H1 (cell line): Measurements from ENCODE around the gene SMARCA2. TPM values are rescaled to one million over a fixed set of nuclear protein-coding genes. Genes with fewer than 3 reads are reported as not detected.

Experiments
- CTCF ChIA-PET: fragments of 300-600 bp; sonication (Branson Sonifier 250); formaldehyde crosslinking; loops from one replicate; lab custom pipeline; 2021; ENCODE audit not compliant: partially characterized antibody; lab: Charles Lee
- POLR2A ChIA-PET: fragments of 300-600 bp; sonication (Branson Sonifier 250); formaldehyde crosslinking; loops from one replicate; lab custom pipeline; 2021; ENCODE audit warnings: inconsistent platforms; ENCODE audit not compliant: partially characterized antibody; lab: Charles Lee
- DNase-seq, 2 experiments: peaks; one replicate each; pipeline versions ENCODE4 v3.0.0 to v3.0.0-alpha.2; 2010 to 2022; ENCODE audit warnings: low spot score in 2 of 2, low read depth in 1 of 2, mixed read lengths in 1 of 2
- FAIRE-seq: peaks from 2 replicates; lab custom pipeline; 2011; peaks lifted over from hg19 to GRCh38; lab: Jason Lieb, UNC
- H2AFZ ChIP-seq: 2 replicates; pipeline ENCODE4 v1.8.1; 2012; ENCODE audit warnings: low read length, inconsistent platforms
- H2AK5ac ChIP-seq: 2 replicates; pipeline ENCODE4 v1.6.1; 2013; ENCODE audit warnings: low read depth, low read length
- H2BK120ac ChIP-seq: replicated peaks from 2 replicates; pipeline ENCODE3; 2013; ENCODE audit warnings: low read depth, low read length, inconsistent platforms
- H2BK12ac ChIP-seq: 2 replicates; pipeline ENCODE4 v1.6.1; 2013; ENCODE audit warnings: low read depth, low read length
- H2BK15ac ChIP-seq: 2 replicates; pipeline ENCODE4 v1.6.1; 2013; ENCODE audit warnings: low read length
- H2BK20ac ChIP-seq: 2 replicates; pipeline ENCODE4 v1.6.1; 2013; ENCODE audit warnings: low read length
- H2BK5ac ChIP-seq: 2 replicates; pipeline ENCODE4 v1.6.1; 2013; ENCODE audit warnings: low read depth, low read length
- H3K14ac ChIP-seq: 2 replicates; pipeline ENCODE4 v1.6.1; 2013; ENCODE audit warnings: inconsistent platforms; ENCODE audit not compliant: insufficient read length
- H3K18ac ChIP-seq: 2 replicates; pipeline ENCODE4 v1.6.1; 2013; ENCODE audit warnings: low read length; ENCODE audit errors: extremely low read depth
- H3K23ac ChIP-seq: 2 replicates; pipeline ENCODE4 v1.6.1; 2013; ENCODE audit warnings: inconsistent platforms; ENCODE audit not compliant: insufficient read length
- H3K23me2 ChIP-seq: 2 replicates; pipeline ENCODE4 v1.6.1; 2013; ENCODE audit warnings: low read depth, low read length
- H3K27ac ChIP-seq: 2 replicates; pipeline ENCODE4 v1.6.1; 2011; ENCODE audit warnings: low read depth, low read length, inconsistent platforms
- H3K27me3 ChIP-seq, 4 experiments: replicated peaks in 1 of 4; 1 replicate in 1 of 4; 2 replicates in 3 of 4; pipeline versions ENCODE4 v1.6.1 to v1.8.1; 2011 to 2013; ENCODE audit warnings: low read length in 3 of 4, mild to moderate bottlenecking in 3 of 4, inconsistent platforms in 2 of 4, mixed read lengths in 2 of 4, moderate library complexity in 1 of 4; ENCODE audit not compliant: control insufficient read depth in 3 of 4, insufficient read depth in 3 of 4; ENCODE audit errors: extremely low read depth in 1 of 4
- H3K36me3 ChIP-seq, 4 experiments: 2 replicates each; pipeline versions ENCODE4 v1.6.1 to v1.8.1; 2011 to 2013; ENCODE audit warnings: mild to moderate bottlenecking in 4 of 4, low read length in 3 of 4, moderate library complexity in 2 of 4, control low read depth in 1 of 4, inconsistent platforms in 1 of 4; ENCODE audit not compliant: insufficient read depth in 4 of 4, control insufficient read depth in 2 of 4
- H3K4ac ChIP-seq: replicated peaks from 2 replicates; pipeline ENCODE3; 2013; ENCODE audit warnings: low read length, low read depth, mixed read lengths, inconsistent platforms; ENCODE audit not compliant: insufficient read length
- H3K4me1 ChIP-seq, 4 experiments: replicated peaks in 1 of 4; 1 replicate in 1 of 4; 2 replicates in 3 of 4; pipeline versions ENCODE4 v1.6.1 to v1.8.1; 2011 to 2013; ENCODE audit warnings: low read length in 3 of 4, inconsistent platforms in 2 of 4, mixed read lengths in 1 of 4; ENCODE audit not compliant: insufficient read depth in 4 of 4, control insufficient read depth in 3 of 4
- H3K4me2 ChIP-seq, 2 experiments: 2 replicates each; pipeline versions ENCODE4 v1.6.1 to v1.8.1; 2011 to 2013; ENCODE audit warnings: low read depth in 2 of 2, low read length in 2 of 2, control low read depth in 1 of 2, inconsistent platforms in 1 of 2, mild to moderate bottlenecking in 1 of 2; ENCODE audit not compliant: insufficient read depth in 1 of 2
- H3K4me3 ChIP-seq, 4 experiments: fragments of 200-600, 300-600 bp in 1 of 4; sonication (generic), shearing (Covaris generic), sonication (Bioruptor Twin) in 1 of 4; 2 replicates each; pipeline versions ENCODE4 v1.5.1 to v1.8.1; 2011 to 2016; ENCODE audit warnings: low read length in 4 of 4, low read depth in 3 of 4, control low read depth in 2 of 4, inconsistent platforms in 2 of 4, mild to moderate bottlenecking in 2 of 4, mixed read lengths in 1 of 4, moderate library complexity in 1 of 4; ENCODE audit not compliant: insufficient read depth in 2 of 4; ENCODE audit errors: extremely low read depth in 1 of 4
- H3K56ac ChIP-seq: replicated peaks from 2 replicates; pipeline ENCODE3; 2013; ENCODE audit warnings: low read depth, mild to moderate bottlenecking, mixed read lengths, low read length, inconsistent platforms; ENCODE audit not compliant: insufficient read length
- H3K79me1 ChIP-seq: 2 replicates; pipeline ENCODE4 v1.6.1; 2013; ENCODE audit warnings: low read depth, low read length, control low read depth
- H3K79me2 ChIP-seq, 2 experiments: 2 replicates each; pipeline versions ENCODE4 v1.6.1 to v1.8.1; 2012 to 2013; ENCODE audit warnings: low read length in 2 of 2, mild to moderate bottlenecking in 2 of 2, inconsistent platforms in 1 of 2; ENCODE audit not compliant: insufficient read depth in 2 of 2, control insufficient read depth in 1 of 2
- H3K9ac ChIP-seq, 4 experiments: replicated peaks in 1 of 4; 1 replicate in 1 of 4; 2 replicates in 3 of 4; pipeline versions ENCODE4 v1.6.1 to v1.8.1; 2011 to 2013; ENCODE audit warnings: low read depth in 3 of 4, low read length in 3 of 4, control low read depth in 2 of 4, mild to moderate bottlenecking in 2 of 4, moderate library complexity in 2 of 4, inconsistent platforms in 1 of 4; ENCODE audit errors: extremely low read depth in 1 of 4
- H3K9me3 ChIP-seq, 2 experiments: 2 replicates each; pipeline versions ENCODE4 v1.6.1 to v1.8.1; 2012 to 2013; ENCODE audit warnings: mild to moderate bottlenecking in 2 of 2, moderate library complexity in 2 of 2, control low read depth in 1 of 2, inconsistent platforms in 1 of 2, low read depth in 1 of 2, low read length in 1 of 2, mixed read lengths in 1 of 2; ENCODE audit not compliant: insufficient read depth in 2 of 2
- H4K20me1 ChIP-seq, 2 experiments: replicated peaks in 1 of 2; 2 replicates each; pipeline versions ENCODE3 to v1.8.1; 2011 to 2013; ENCODE audit warnings: inconsistent platforms in 2 of 2, low read length in 2 of 2, mild to moderate bottlenecking in 1 of 2; ENCODE audit not compliant: insufficient read depth in 2 of 2, control insufficient read depth in 1 of 2
- H4K5ac ChIP-seq: 2 replicates; pipeline ENCODE4 v1.6.1; 2013; ENCODE audit warnings: low read length, low read depth, mixed read lengths, inconsistent platforms; ENCODE audit not compliant: insufficient read length
- H4K8ac ChIP-seq: 2 replicates; pipeline ENCODE4 v1.8.0; 2013; ENCODE audit warnings: mild to moderate bottlenecking, moderate library complexity, low read length, inconsistent platforms; ENCODE audit not compliant: insufficient read depth; ENCODE audit errors: extremely low read depth
- H4K91ac ChIP-seq: replicated peaks from 2 replicates; pipeline ENCODE3; 2013; ENCODE audit warnings: low read length, mixed read lengths, inconsistent platforms; ENCODE audit not compliant: insufficient read length
- CEBPB ChIP-seq: IDR thresholded peaks from 2 replicates; pipeline ENCODE4 v1.6.1; 2012; ENCODE audit warnings: low read depth, low read length
- CREB1 ChIP-seq: IDR thresholded peaks from 2 replicates; pipeline ENCODE4 v1.6.1; 2012; ENCODE audit warnings: inconsistent platforms
- FOSL1 ChIP-seq: IDR thresholded peaks from 2 replicates; pipeline ENCODE4 v1.6.1; 2011; ENCODE audit warnings: mild to moderate bottlenecking, low read depth, low read length, moderate library complexity; ENCODE audit not compliant: insufficient read depth
- GABPA ChIP-seq: IDR thresholded peaks from 2 replicates; pipeline ENCODE4 v1.6.1; 2011; ENCODE audit warnings: mild to moderate bottlenecking, low read length, moderate library complexity, borderline replicate concordance; ENCODE audit not compliant: insufficient read depth
- KDM5A ChIP-seq: fragments of 200-600 bp; IDR thresholded peaks from 2 replicates; pipeline ENCODE4 v1.7.1; 2012; ENCODE audit warnings: mild to moderate bottlenecking, low read length, inconsistent platforms, mixed read lengths
- PHF8 ChIP-seq: fragments of 200-600 bp; sonication (generic); conservative IDR thresholded peaks from 2 replicates; pipeline ENCODE4 v1.7.1; 2012; ENCODE audit warnings: low read depth, mild to moderate bottlenecking, inconsistent platforms, low read length, moderate library complexity
- POLR2A ChIP-seq, 2 experiments: IDR thresholded peaks; 1 replicate in 1 of 2; 2 replicates in 1 of 2; pipeline ENCODE4 v1.6.1; 2011; ENCODE audit warnings: low read depth in 2 of 2, low read length in 2 of 2, mild to moderate bottlenecking in 2 of 2; ENCODE audit errors: control extremely low read depth in 1 of 2
- POLR2AphosphoS5 ChIP-seq: IDR thresholded peaks from 2 replicates; pipeline ENCODE4 v1.6.1; 2011; ENCODE audit warnings: low read depth, low read length
- RFX5 ChIP-seq: IDR thresholded peaks from 2 replicates; pipeline ENCODE4 v1.6.1; 2011; ENCODE audit warnings: low read depth, low read length, improper control_type of control experiment, borderline replicate concordance
- SAP30 ChIP-seq: fragments of 300-600 bp; sonication (generic); IDR thresholded peaks from 2 replicates; pipeline ENCODE4 v1.7.1; 2012; ENCODE audit warnings: low read length, moderate library complexity, mild to moderate bottlenecking, inconsistent platforms; ENCODE audit not compliant: insufficient read depth, insufficient replicate concordance
- SIRT6 ChIP-seq: IDR thresholded peaks from one replicate; pipeline ENCODE4 v1.7.1; 2012; ENCODE audit warnings: low read length, inconsistent platforms
- SIX5 ChIP-seq: IDR thresholded peaks from 2 replicates; pipeline ENCODE4 v1.6.1; 2011; ENCODE audit warnings: mild to moderate bottlenecking, low read depth, low read length
- SP2 ChIP-seq: IDR thresholded peaks from 2 replicates; pipeline ENCODE4 v1.6.1; 2012; ENCODE audit warnings: mild to moderate bottlenecking, low read length, inconsistent platforms
- TEAD4 ChIP-seq: IDR thresholded peaks from 2 replicates; pipeline ENCODE4 v1.6.1; 2012; ENCODE audit warnings: low read depth, low read length, inconsistent platforms, mixed read lengths
- polyA plus RNA-seq, 7 experiments: library from polyadenylated mRNA; depleted of rRNA in 3 of 7; stranded (reverse) in 5 of 7; unstranded in 2 of 7; fragments of >200 nt in 5 of 7; fragments of 200-250 nt in 2 of 7; gene quantifications; 1 replicate in 5 of 7; 2 replicates in 1 of 7; 4 replicates in 1 of 7; pipeline versions ENCODE4 v1.2.1 to v1.2.3, GENCODE V29; 2011 to 2013; ENCODE audit warnings: missing spikeins in 2 of 7, mixed read lengths in 2 of 7
- total RNA-seq: library from RNA; stranded (reverse); fragmentation: NEBNext Ultra II Directional; extraction: Animal tissue kit (Norgen Biotek cat#: 25700); gene quantifications from 2 replicates; pipeline ENCODE4 v1.2.1, GENCODE V29; 2021
- TF ChIP-seq, protein P1 (sequence below): IDR thresholded peaks from 2 replicates; pipeline ENCODE4 v1.6.1; 2012; ENCODE audit warnings: inconsistent platforms

SMARCA2 gene
- total and polyA plus RNA-seq, 2 of the 8 experiments (the other 6 are each of a cell fraction or from before 2014, with no cell fraction given): 6.3 to 21.7 TPM

GRCh38 chr9:1972672-1973071, 42.5 kb upstream of the SMARCA2 start:
- Histone ChIP-seq H3K23ac (no peak overlapping the region), H3K9me3 (peaks cover 12% of the 10 kb centered on the region in 2 experiments), H3K18ac (no peak overlapping the region), H4K5ac (no peak overlapping the region), H3K4me1 (no peaks in the 10 kb centered on the region), H2BK20ac (no peak overlapping the region), H2BK120ac (no peak overlapping the region), H3K14ac (no peak overlapping the region), H3K27ac (no peak overlapping the region), H4K8ac (no peak overlapping the region), H4K91ac (no peak overlapping the region), H3K4ac (no peak overlapping the region), H3K23me2 (no peaks in the 10 kb centered on the region), H3K4me3 (no peak overlapping the region), H4K20me1 (no peaks in the 10 kb centered on the region), H3K9ac (no peak overlapping the region)
- no peak for DNase-seq
- CTCF ChIA-PET: interaction anchor here (0.6 kb wide), 1 partner anchor 609 kb away, joined by 3 read pairs; no protein-coding TSS in a partner anchor
- TF ChIP-seq RFX5 (no peak), POLR2AphosphoS5 (no peak), SIX5 (no peak), SIRT6 (no peak), CREB1 (no peak), PHF8 (no peak), POLR2A (IDR thresholded peaks at IDR 0.05; ENCODE audit: control extremely low read depth in 1 of 2, low read depth in 2 of 2, low read length in 2 of 2) (no peak), KDM5A (no peak), CEBPB (no peak), SAP30 (no peak), TEAD4 (no peak), GABPA (no peak), SP2 (no peak), FOSL1 (no peak)
- TF ChIP-seq, protein P1, sequence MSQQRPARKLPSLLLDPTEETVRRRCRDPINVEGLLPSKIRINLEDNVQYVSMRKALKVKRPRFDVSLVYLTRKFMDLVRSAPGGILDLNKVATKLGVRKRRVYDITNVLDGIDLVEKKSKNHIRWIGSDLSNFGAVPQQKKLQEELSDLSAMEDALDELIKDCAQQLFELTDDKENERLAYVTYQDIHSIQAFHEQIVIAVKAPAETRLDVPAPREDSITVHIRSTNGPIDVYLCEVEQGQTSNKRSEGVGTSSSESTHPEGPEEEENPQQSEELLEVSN: no peak
- TF ChIP-seq, all 59 proteins: peak for 0
- Histone ChIP-seq H3K79me1 (no peaks in the 10 kb centered on the region), H2AFZ (no peak overlapping the region), H3K79me2 (no peaks in the 10 kb centered on the region), H2BK15ac (no peak overlapping the region), H2BK12ac (no peak overlapping the region), H3K36me3 (no peaks in the 10 kb centered on the region), H2AK5ac (no peak overlapping the region), H3K27me3 (no peaks in the 10 kb centered on the region), H2BK5ac (no peak overlapping the region), H3K56ac (no peak overlapping the region), H3K4me2 (no peak overlapping the region)
- POLR2A ChIA-PET: no interaction called here
- FAIRE-seq: no peak
